AG09319 (cell line): ENCODE results near the gene TDRD3.
"Not testable (repeated sequence)": the region's sequence is repeated elsewhere in the genome, so short reads cannot be mapped to it uniquely, and the experiment has no call there.

Experiments
- DNase-seq: peaks from one replicate; pipeline ENCODE4 v3.0.0-alpha.2; 2010; ENCODE audit warnings: low read depth; ENCODE audit errors: extremely low read depth
- CTCF ChIP-seq: IDR thresholded peaks from 2 replicates; pipeline ENCODE4 v1.5.1; 2011; ENCODE audit warnings: low read depth, mild to moderate bottlenecking, inconsistent platforms, low read length, moderate library complexity

TDRD3 gene

GRCh38 chr13:60398907-60399589 lies 2.0 kb downstream of the TDRD3 start:
- no peak for TF ChIP-seq CTCF
- no peak for DNase-seq

GRCh38 chr13:60402022-60402421 lies 5.0 kb downstream of the TDRD3 start:
- no peak for DNase-seq
- no peak for TF ChIP-seq CTCF

GRCh38 chr13:60407095-60407494 lies 10.1 kb downstream of the TDRD3 start:
- DNase-seq = no peak
- TF ChIP-seq CTCF = no peak

GRCh38 chr13:60407852-60408251 lies 10.8 kb downstream of the TDRD3 start:
- DNase-seq = not testable (repeated sequence)

GRCh38 chr13:60409574-60410292 lies 12.7 kb downstream of the TDRD3 start:
- not testable (repeated sequence) for DNase-seq

GRCh38 chr13:60410299-60410698 lies 13.3 kb downstream of the TDRD3 start:
- no peak for TF ChIP-seq CTCF
- DNase-seq = no peak

GRCh38 chr13:60411464-60411863 lies 14.4 kb downstream of the TDRD3 start:
- DNase-seq = no peak
- TF ChIP-seq CTCF = no peak

- TF ChIP-seq CTCF = no peak
- DNase-seq = no peak
These were observed 15.0 kb downstream of the TDRD3 start for GRCh38 chr13:60411983-60412382.
